GM12878 (cell line): ENCODE measurements around the gene MEF2C. TPM values are rescaled to one million over a fixed set of nuclear protein-coding genes. Genes with fewer than 3 reads are reported as not detected.

Experiments used
- IKZF1 ChIP-seq: fragments of 450-650 bp; conservative IDR thresholded peaks from 2 replicates; pipeline ENCODE4 v1.6.1; 2017; ENCODE audit warnings: antibody characterized with exemption, mild to moderate bottlenecking
- JUND ChIP-seq: IDR thresholded peaks from 2 replicates; pipeline ENCODE4 v1.6.1; 2012; ENCODE audit warnings: low read depth, mild to moderate bottlenecking, low read length, improper control_type of control experiment, moderate library complexity
- KDM1A ChIP-seq: fragments of 200-600 bp; sonication (generic); IDR thresholded peaks from 2 replicates; pipeline ENCODE4 v1.6.1; 2016; ENCODE audit warnings: borderline replicate concordance
- MEF2B ChIP-seq: fragments of 450-650 bp; IDR thresholded peaks from 2 replicates; pipeline ENCODE4 v1.6.1; 2018; ENCODE audit warnings: mild to moderate bottlenecking, moderate library complexity; ENCODE audit not compliant: partially characterized antibody, poor library complexity, severe bottlenecking
- POLR2A ChIP-seq: IDR thresholded peaks from 2 replicates; pipeline ENCODE4 v1.6.1; 2011; ENCODE audit warnings: low read depth, mild to moderate bottlenecking, low read length
- SMAD5 ChIP-seq: IDR thresholded peaks from 2 replicates; pipeline ENCODE4 v1.6.1; 2016; ENCODE audit warnings: antibody characterized with exemption, low read depth
- STAT3 ChIP-seq: IDR thresholded peaks from 2 replicates; pipeline ENCODE4 v1.6.1; 2011; ENCODE audit warnings: low read depth, low read length, improper control_type of control experiment
- ZNF207 ChIP-seq: fragments of 450-650 bp; IDR thresholded peaks from 2 replicates; pipeline ENCODE4 v1.6.1; 2014; ENCODE audit warnings: antibody characterized with exemption, mild to moderate bottlenecking, borderline replicate concordance
- polyA plus RNA-seq, 11 experiments: library from polyadenylated mRNA; depleted of rRNA in 4 of 11; unstranded in 6 of 11; stranded (reverse) in 5 of 11; fragments of >200 nt; fragmentation: Nextera tagmentation in 4 of 11; fragmentation: Illumina TruSeq in 1 of 11; extraction: Ambion mirVana in 4 of 11; extraction: Trizol in 1 of 11; gene quantifications; 1 replicate in 1 of 11; 2 replicates in 10 of 11; pipeline versions ENCODE4 v1.2.1 to v1.2.3, GENCODE V29; 2011 to 2016; ENCODE audit warnings: inconsistent platforms in 2 of 11, missing spikeins in 2 of 11, low read depth in 1 of 11
- total RNA-seq, 4 experiments: library from RNA; depleted of rRNA in 3 of 4; stranded (reverse); fragments of >200 nt in 3 of 4; fragmentation: Illumina TruSeq in 1 of 4; extraction: Trizol in 1 of 4; gene quantifications; 2 replicates each; pipeline versions ENCODE4 v1.2.1 to v1.2.3, GENCODE V29; 2013 to 2021
- TF ChIP-seq, protein P1 (sequence below): fragments of 450-650 bp; formaldehyde crosslinking; IDR thresholded peaks from 2 replicates; pipeline ENCODE4 v1.4.0; 2022; ENCODE audit warnings: mild to moderate bottlenecking, moderate library complexity
- TF ChIP-seq, protein P2 (sequence below): fragments of 450-650 bp; IDR thresholded peaks from 2 replicates; pipeline ENCODE4 v1.6.1; 2017; ENCODE audit warnings: mild to moderate bottlenecking, moderate library complexity
- TF ChIP-seq, protein P3 (sequence below): fragments of 450-650 bp; IDR thresholded peaks from 2 replicates; pipeline ENCODE4 v1.6.1; 2016; ENCODE audit warnings: mild to moderate bottlenecking
- TF ChIP-seq, protein P4 (sequence below): fragments of 450-650 bp; IDR thresholded peaks from 2 replicates; pipeline ENCODE4 v1.6.1; 2014; ENCODE audit warnings: mild to moderate bottlenecking
- TF ChIP-seq, protein P5 (sequence below): fragments of 450-650 bp; formaldehyde crosslinking; IDR thresholded peaks from 2 replicates; pipeline ENCODE4 v1.4.0; 2020; ENCODE audit warnings: mild to moderate bottlenecking, moderate library complexity
- TF ChIP-seq, protein P6 (sequence below): IDR thresholded peaks from 2 replicates; pipeline ENCODE4 v1.6.1; 2012; ENCODE audit warnings: low read depth, low read length, improper control_type of control experiment

MEF2C gene
- total and polyA plus RNA-seq, 10 of the 15 experiments (the other 5 are each of a cell fraction or from before 2014, with no cell fraction given), result 104 to 225 (median 180) TPM

DNA sequence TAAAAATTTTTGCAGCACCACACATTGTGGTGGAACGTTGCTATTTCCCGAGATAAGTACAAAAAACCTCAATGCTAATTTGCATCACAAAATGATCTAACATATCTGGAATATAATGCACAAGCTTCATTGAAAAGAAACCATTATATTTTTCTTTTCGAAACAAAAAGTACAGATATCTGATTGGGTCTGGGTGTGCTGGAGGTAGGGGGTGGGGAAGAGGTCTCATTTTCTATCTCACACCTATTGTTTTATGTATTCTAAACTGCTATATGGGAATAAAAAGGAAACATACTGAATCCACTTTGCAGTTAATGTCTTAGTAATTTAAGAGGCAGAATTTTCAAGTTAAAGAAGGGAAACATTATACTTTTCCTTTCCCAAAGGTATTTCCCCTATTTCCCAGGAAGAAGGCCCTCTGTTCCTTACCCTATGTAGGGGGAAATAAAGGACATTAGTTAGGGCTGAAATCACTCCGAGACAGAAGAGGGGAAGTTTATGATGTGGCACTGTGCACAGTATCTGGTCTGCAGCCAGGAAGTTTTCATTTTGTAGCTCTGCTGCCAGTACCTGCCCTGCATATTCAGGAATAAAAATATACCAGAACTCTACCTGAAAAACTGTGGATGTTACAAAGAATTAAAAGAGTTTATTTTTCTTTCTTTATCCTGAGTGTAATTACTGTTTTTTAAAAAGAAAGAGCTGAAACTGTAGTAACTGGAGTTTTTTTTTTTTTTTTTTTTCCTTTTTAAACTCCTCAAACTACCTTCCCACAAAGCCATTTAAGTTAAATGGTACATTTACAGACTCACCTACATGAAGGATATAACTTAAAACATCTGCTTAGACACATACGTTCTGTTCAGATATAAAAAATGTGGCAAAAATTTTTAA, 7.4 kb downstream of the MEF2C start (continued):
- TF ChIP-seq, protein P1, sequence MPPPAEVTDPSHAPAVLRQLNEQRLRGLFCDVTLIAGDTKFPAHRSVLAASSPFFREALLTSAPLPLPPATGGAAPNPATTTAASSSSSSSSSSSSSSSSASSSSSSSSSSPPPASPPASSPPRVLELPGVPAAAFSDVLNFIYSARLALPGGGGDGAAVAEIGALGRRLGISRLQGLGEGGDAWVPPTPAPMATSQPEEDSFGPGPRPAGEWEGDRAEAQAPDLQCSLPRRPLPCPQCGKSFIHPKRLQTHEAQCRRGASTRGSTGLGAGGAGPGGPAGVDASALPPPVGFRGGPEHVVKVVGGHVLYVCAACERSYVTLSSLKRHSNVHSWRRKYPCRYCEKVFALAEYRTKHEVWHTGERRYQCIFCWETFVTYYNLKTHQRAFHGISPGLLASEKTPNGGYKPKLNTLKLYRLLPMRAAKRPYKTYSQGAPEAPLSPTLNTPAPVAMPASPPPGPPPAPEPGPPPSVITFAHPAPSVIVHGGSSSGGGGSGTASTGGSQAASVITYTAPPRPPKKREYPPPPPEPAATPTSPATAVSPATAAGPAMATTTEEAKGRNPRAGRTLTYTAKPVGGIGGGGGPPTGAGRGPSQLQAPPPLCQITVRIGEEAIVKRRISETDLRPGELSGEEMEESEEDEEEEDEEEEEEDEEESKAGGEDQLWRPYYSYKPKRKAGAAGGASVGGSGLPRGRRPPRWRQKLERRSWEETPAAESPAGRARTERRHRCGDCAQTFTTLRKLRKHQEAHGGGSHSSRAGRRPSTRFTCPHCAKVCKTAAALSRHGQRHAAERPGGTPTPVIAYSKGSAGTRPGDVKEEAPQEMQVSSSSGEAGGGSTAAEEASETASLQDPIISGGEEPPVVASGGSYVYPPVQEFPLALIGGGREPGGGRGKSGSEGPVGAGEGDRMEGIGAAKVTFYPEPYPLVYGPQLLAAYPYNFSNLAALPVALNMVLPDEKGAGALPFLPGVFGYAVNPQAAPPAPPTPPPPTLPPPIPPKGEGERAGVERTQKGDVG, result no peak
- peak; percentile 22; the same call in 1 of the 2 replicates for TF ChIP-seq POLR2A
- no peak for TF ChIP-seq ZNF207
- TF ChIP-seq, protein P2, sequence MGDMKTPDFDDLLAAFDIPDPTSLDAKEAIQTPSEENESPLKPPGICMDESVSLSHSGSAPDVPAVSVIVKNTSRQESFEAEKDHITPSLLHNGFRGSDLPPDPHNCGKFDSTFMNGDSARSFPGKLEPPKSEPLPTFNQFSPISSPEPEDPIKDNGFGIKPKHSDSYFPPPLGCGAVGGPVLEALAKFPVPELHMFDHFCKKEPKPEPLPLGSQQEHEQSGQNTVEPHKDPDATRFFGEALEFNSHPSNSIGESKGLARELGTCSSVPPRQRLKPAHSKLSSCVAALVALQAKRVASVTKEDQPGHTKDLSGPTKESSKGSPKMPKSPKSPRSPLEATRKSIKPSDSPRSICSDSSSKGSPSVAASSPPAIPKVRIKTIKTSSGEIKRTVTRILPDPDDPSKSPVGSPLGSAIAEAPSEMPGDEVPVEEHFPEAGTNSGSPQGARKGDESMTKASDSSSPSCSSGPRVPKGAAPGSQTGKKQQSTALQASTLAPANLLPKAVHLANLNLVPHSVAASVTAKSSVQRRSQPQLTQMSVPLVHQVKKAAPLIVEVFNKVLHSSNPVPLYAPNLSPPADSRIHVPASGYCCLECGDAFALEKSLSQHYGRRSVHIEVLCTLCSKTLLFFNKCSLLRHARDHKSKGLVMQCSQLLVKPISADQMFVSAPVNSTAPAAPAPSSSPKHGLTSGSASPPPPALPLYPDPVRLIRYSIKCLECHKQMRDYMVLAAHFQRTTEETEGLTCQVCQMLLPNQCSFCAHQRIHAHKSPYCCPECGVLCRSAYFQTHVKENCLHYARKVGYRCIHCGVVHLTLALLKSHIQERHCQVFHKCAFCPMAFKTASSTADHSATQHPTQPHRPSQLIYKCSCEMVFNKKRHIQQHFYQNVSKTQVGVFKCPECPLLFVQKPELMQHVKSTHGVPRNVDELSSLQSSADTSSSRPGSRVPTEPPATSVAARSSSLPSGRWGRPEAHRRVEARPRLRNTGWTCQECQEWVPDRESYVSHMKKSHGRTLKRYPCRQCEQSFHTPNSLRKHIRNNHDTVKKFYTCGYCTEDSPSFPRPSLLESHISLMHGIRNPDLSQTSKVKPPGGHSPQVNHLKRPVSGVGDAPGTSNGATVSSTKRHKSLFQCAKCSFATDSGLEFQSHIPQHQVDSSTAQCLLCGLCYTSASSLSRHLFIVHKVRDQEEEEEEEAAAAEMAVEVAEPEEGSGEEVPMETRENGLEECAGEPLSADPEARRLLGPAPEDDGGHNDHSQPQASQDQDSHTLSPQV, result no peak
- peak; percentile 66 for TF ChIP-seq IKZF1
- TF ChIP-seq KDM1A, result no peak
- TF ChIP-seq SMAD5, result no peak
- TF ChIP-seq STAT3, result no peak
- TF ChIP-seq, protein P3, sequence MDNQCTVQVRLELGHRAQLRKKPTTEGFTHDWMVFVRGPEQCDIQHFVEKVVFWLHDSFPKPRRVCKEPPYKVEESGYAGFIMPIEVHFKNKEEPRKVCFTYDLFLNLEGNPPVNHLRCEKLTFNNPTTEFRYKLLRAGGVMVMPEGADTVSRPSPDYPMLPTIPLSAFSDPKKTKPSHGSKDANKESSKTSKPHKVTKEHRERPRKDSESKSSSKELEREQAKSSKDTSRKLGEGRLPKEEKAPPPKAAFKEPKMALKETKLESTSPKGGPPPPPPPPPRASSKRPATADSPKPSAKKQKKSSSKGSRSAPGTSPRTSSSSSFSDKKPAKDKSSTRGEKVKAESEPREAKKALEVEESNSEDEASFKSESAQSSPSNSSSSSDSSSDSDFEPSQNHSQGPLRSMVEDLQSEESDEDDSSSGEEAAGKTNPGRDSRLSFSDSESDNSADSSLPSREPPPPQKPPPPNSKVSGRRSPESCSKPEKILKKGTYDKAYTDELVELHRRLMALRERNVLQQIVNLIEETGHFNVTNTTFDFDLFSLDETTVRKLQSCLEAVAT, result peak; percentile 25; the same call in 1 of the 2 replicates
- TF ChIP-seq, protein P4, sequence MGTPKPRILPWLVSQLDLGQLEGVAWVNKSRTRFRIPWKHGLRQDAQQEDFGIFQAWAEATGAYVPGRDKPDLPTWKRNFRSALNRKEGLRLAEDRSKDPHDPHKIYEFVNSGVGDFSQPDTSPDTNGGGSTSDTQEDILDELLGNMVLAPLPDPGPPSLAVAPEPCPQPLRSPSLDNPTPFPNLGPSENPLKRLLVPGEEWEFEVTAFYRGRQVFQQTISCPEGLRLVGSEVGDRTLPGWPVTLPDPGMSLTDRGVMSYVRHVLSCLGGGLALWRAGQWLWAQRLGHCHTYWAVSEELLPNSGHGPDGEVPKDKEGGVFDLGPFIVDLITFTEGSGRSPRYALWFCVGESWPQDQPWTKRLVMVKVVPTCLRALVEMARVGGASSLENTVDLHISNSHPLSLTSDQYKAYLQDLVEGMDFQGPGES, result no peak
- TF ChIP-seq JUND, result no peak
- TF ChIP-seq, protein P5, sequence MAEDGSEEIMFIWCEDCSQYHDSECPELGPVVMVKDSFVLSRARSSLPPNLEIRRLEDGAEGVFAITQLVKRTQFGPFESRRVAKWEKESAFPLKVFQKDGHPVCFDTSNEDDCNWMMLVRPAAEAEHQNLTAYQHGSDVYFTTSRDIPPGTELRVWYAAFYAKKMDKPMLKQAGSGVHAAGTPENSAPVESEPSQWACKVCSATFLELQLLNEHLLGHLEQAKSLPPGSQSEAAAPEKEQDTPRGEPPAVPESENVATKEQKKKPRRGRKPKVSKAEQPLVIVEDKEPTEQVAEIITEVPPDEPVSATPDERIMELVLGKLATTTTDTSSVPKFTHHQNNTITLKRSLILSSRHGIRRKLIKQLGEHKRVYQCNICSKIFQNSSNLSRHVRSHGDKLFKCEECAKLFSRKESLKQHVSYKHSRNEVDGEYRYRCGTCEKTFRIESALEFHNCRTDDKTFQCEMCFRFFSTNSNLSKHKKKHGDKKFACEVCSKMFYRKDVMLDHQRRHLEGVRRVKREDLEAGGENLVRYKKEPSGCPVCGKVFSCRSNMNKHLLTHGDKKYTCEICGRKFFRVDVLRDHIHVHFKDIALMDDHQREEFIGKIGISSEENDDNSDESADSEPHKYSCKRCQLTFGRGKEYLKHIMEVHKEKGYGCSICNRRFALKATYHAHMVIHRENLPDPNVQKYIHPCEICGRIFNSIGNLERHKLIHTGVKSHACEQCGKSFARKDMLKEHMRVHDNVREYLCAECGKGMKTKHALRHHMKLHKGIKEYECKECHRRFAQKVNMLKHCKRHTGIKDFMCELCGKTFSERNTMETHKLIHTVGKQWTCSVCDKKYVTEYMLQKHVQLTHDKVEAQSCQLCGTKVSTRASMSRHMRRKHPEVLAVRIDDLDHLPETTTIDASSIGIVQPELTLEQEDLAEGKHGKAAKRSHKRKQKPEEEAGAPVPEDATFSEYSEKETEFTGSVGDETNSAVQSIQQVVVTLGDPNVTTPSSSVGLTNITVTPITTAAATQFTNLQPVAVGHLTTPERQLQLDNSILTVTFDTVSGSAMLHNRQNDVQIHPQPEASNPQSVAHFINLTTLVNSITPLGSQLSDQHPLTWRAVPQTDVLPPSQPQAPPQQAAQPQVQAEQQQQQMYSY, result peak; percentile 30; the same call in 1 of the 2 replicates
- TF ChIP-seq, protein P6, sequence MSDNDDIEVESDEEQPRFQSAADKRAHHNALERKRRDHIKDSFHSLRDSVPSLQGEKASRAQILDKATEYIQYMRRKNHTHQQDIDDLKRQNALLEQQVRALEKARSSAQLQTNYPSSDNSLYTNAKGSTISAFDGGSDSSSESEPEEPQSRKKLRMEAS, result no peak
- no peak for TF ChIP-seq MEF2B
